ENCODE results near the gene NIN. TPM values are rescaled to one million over a fixed set of nuclear protein-coding genes. Genes with fewer than 3 reads are reported as not detected.

NIN gene
- total RNA-seq, 6 experiments from 2014 or later: 6.4 to 10.9 (median 7.5) TPM

GRCh38 chr14:50670196-50670865 lies 160.6 kb downstream of the NIN start:
- TF ChIP-seq CTCF (IDR thresholded peaks at IDR 0.05): no peak
- no peak for TF ChIP-seq POLR2A (IDR thresholded peaks at IDR 0.05)
- Histone ChIP-seq H3K4me3 (no peak overlapping the region), H3K36me3 (no peaks in the 10 kb centered on the region), H3K4me1 (peaks cover 0 to 15% (median 2%) of the 10 kb centered on the region in 4 donors), H3K27me3 (no peaks in the 10 kb centered on the region), H3K9me3 (no peaks in the 10 kb centered on the region), H3K27ac (no peak overlapping the region)
- no peak for ATAC-seq
- no peak for DNase-seq
- intact Hi-C loops (cut with DNase I): no loop called here
- WGBS (ENCODE audit: insufficient coverage, low coverage, low lambda C conversion rate, missing lambda C conversion rate): 83% methylated on average over 8 of the region's 10 CpGs

Small RNA genes lying within 50 kb of the gene (small RNA-seq; reads per million reads assigned to genes)
- 0 reads per million in 2 experiments for gene RF00593

Other genes starting within 250 kb of the NIN start
- gene SAV1, start 162.9 kb downstream of the NIN start, total RNA-seq: 10 to 100 TPM in 3 of 6 experiments, 1 to 10 TPM in 3; 7.8 to 13.8 (median 10.0) TPM
- not detected for gene ABHD12B, start 40.9 kb upstream of the NIN start, total RNA-seq
- 100 to 1,000 TPM in 3 of 6 experiments, 10 to 100 TPM in 3; 80.1 to 130 (median 107) TPM for gene PYGL, start 113.3 kb upstream of the NIN start, total RNA-seq

All from right lobe of liver (tissue), 6 donors.